Activated T-cell treated with anti-CD3 and anti-CD28 coated beads, Interleukin-2, amount 50 U/mL, for 24 hours (primary cell): Measurements from ENCODE around the gene CD63.

Experiments
- DNase-seq: peaks from one replicate; pipeline ENCODE4 v3.0.0-alpha.2; 2020
- H3K27ac Mint-ChIP-seq: 2 replicates; pipeline ENCODE4 v1.8.0; 2020; ENCODE audit warnings: mild to moderate bottlenecking, mixed read lengths
- H3K27me3 Mint-ChIP-seq: 2 replicates; pipeline ENCODE4 v1.8.0; 2020; ENCODE audit warnings: mixed read lengths
- H3K36me3 Mint-ChIP-seq: 2 replicates; pipeline ENCODE4 v1.8.0; 2020; ENCODE audit warnings: low read depth, mixed read lengths
- H3K4me1 Mint-ChIP-seq: 2 replicates; pipeline ENCODE4 v1.8.0; 2020; ENCODE audit warnings: low read depth, mixed read lengths
- H3K4me3 Mint-ChIP-seq: 2 replicates; pipeline ENCODE4 v1.8.0; 2020; ENCODE audit warnings: mild to moderate bottlenecking, moderate library complexity, mixed read lengths
- H3K9me3 Mint-ChIP-seq: 2 replicates; pipeline ENCODE4 v1.8.0; 2020; ENCODE audit warnings: mixed read lengths

CD63 gene

GRCh38 chr12:55683676-55684075 is 45.1 kb downstream of the CD63 start:
- Mint-ChIP-seq H3K27me3 (peaks cover 37% of the 10 kb centered on the region), H3K27ac (no peak overlapping the region)

GRCh38 chr12:55682087-55682796 is 46.6 kb downstream of the CD63 start:
- no peaks in the 10 kb centered on the region for H3K36me3 Mint-ChIP-seq
- DNase-seq = no peak
- peaks cover 15% of the 10 kb centered on the region for H3K4me1 Mint-ChIP-seq
- no peak overlapping the region for H3K4me3 Mint-ChIP-seq
- peaks cover 38% of the 10 kb centered on the region for H3K27me3 Mint-ChIP-seq
- no peaks in the 10 kb centered on the region for H3K9me3 Mint-ChIP-seq
- no peak overlapping the region for H3K27ac Mint-ChIP-seq

More at GRCh38 chr12:55683676-55684075, 45.1 kb downstream of the CD63 start:
- H3K9me3 Mint-ChIP-seq = no peaks in the 10 kb centered on the region
- no peak overlapping the region for H3K4me3 Mint-ChIP-seq
- DNase-seq = no peak
- peaks cover 20% of the 10 kb centered on the region for H3K4me1 Mint-ChIP-seq
- no peaks in the 10 kb centered on the region for H3K36me3 Mint-ChIP-seq

- H3K27ac Mint-ChIP-seq = no peak overlapping the region
- H3K27me3 Mint-ChIP-seq = peaks cover 38% of the 10 kb centered on the region
- DNase-seq = no peak
- no peaks in the 10 kb centered on the region for H3K9me3 Mint-ChIP-seq
- no peaks in the 10 kb centered on the region for H3K36me3 Mint-ChIP-seq
- H3K4me1 Mint-ChIP-seq = peaks cover 11% of the 10 kb centered on the region
- H3K4me3 Mint-ChIP-seq = no peak overlapping the region
Measured at GRCh38 chr12:55681142-55682077, 47.4 kb downstream of the CD63 start.

DNA sequence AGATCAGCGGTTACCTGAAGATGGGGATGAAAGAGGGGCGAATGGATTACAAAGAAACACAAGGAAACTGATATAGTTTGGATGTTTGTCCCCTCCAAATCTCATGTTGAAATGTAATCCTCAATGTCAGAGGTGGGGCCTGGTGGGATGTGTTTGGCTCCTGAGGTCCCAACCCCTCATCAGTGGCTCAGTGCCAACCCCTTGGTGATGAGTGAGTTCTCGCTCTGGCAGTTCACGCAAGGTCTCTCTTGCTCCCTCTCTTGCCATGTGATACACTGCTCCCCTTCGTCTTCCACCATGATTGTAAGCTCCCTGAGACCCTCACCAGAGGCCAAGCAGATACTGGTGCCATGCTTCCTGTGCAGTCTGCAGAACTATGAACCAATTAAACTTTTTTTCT is 49.1 kb downstream of the CD63 start:
- no peaks in the 10 kb centered on the region for H3K9me3 Mint-ChIP-seq
- peaks cover 38% of the 10 kb centered on the region for H3K27me3 Mint-ChIP-seq
- no peaks in the 10 kb centered on the region for H3K36me3 Mint-ChIP-seq
- H3K4me3 Mint-ChIP-seq = no peak overlapping the region
- H3K4me1 Mint-ChIP-seq = peaks cover 11% of the 10 kb centered on the region
- H3K27ac Mint-ChIP-seq = no peak overlapping the region
- DNase-seq = no peak

GRCh38 chr12:55676707-55677106 is 52.1 kb downstream of the CD63 start:
- Mint-ChIP-seq H3K4me3 (no peak overlapping the region), H3K36me3 (no peaks in the 10 kb centered on the region), H3K9me3 (no peaks in the 10 kb centered on the region), H3K27me3 (peaks cover 25% of the 10 kb centered on the region), H3K4me1 (peaks cover 10% of the 10 kb centered on the region), H3K27ac (no peak overlapping the region)
- DNase-seq = no peak

GRCh38 chr12:55675666-55676065 is 53.1 kb downstream of the CD63 start:
- Mint-ChIP-seq H3K9me3 (no peaks in the 10 kb centered on the region), H3K27me3 (peaks cover 14% of the 10 kb centered on the region), H3K36me3 (no peaks in the 10 kb centered on the region), H3K4me3 (no peak overlapping the region), H3K27ac (no peak overlapping the region), H3K4me1 (no peaks in the 10 kb centered on the region)
- DNase-seq = no peak
